ENCODE results near the gene SPAG16.

SPAG16 gene

GRCh38 chr2:213265679-213266078 lies 18.6 kb upstream of the SPAG16 start:
- Histone ChIP-seq H3K4me3 (replicated peaks; ENCODE audit: insufficient read depth, low read length) (no peak overlapping the region), H3K27ac (replicated peaks) (no peak overlapping the region), H3K27me3 (ENCODE audit: insufficient read depth, poor library complexity, severe bottlenecking) (no peaks in the 10 kb centered on the region)
- TF ChIP-seq SPI1 (IDR thresholded peaks at IDR 0.05; ENCODE audit: borderline replicate concordance, low read depth) = no peak
- no peak for TF ChIP-seq CTCF (IDR thresholded peaks at IDR 0.05; ENCODE audit: insufficient read depth, low read length)
- no peak for TF ChIP-seq REST (IDR thresholded peaks at IDR 0.05; ENCODE audit: insufficient replicate concordance, low read depth)
- TF ChIP-seq GABPA (IDR thresholded peaks at IDR 0.05; ENCODE audit: low read depth) = no peak
- TF ChIP-seq POLR2AphosphoS5 (IDR thresholded peaks at IDR 0.05; ENCODE audit: low read depth) = no peak
- DNase-seq (ENCODE audit: low read depth in 1 of 2, low spot score in 1 of 2) = no peak

GRCh38 chr2:213266421-213266820 lies 17.8 kb upstream of the SPAG16 start:
- TF ChIP-seq GABPA (IDR thresholded peaks at IDR 0.05; ENCODE audit: low read depth) (no peak), CTCF (IDR thresholded peaks at IDR 0.05; ENCODE audit: insufficient read depth, low read length) (no peak), REST (IDR thresholded peaks at IDR 0.05; ENCODE audit: insufficient replicate concordance, low read depth) (no peak), POLR2AphosphoS5 (IDR thresholded peaks at IDR 0.05; ENCODE audit: low read depth) (no peak), SPI1 (IDR thresholded peaks at IDR 0.05; ENCODE audit: borderline replicate concordance, low read depth) (no peak)
- Histone ChIP-seq H3K4me3 (replicated peaks; ENCODE audit: insufficient read depth, low read length) (no peak overlapping the region), H3K27me3 (ENCODE audit: insufficient read depth, poor library complexity, severe bottlenecking) (no peaks in the 10 kb centered on the region), H3K27ac (replicated peaks) (no peak overlapping the region)
- DNase-seq (ENCODE audit: low read depth in 1 of 2, low spot score in 1 of 2) = no peak

GRCh38 chr2:213271947-213272346 lies 12.3 kb upstream of the SPAG16 start:
- no peak overlapping the region for H3K4me3 ChIP-seq (replicated peaks; ENCODE audit: insufficient read depth, low read length)
- DNase-seq (ENCODE audit: low read depth in 1 of 2, low spot score in 1 of 2) = no peak
- no peak overlapping the region for H3K27ac ChIP-seq (replicated peaks)
- TF ChIP-seq POLR2AphosphoS5 (IDR thresholded peaks at IDR 0.05; ENCODE audit: low read depth) = no peak
- no peak for TF ChIP-seq CTCF (IDR thresholded peaks at IDR 0.05; ENCODE audit: insufficient read depth, low read length)
- TF ChIP-seq GABPA (IDR thresholded peaks at IDR 0.05; ENCODE audit: low read depth) = no peak
- TF ChIP-seq REST (IDR thresholded peaks at IDR 0.05; ENCODE audit: insufficient replicate concordance, low read depth) = no peak
- no peak for TF ChIP-seq SPI1 (IDR thresholded peaks at IDR 0.05; ENCODE audit: borderline replicate concordance, low read depth)
- no peaks in the 10 kb centered on the region for H3K27me3 ChIP-seq (ENCODE audit: insufficient read depth, poor library complexity, severe bottlenecking)

All from HL-60 (cell line).